Lower leg skin (tissue), 4 donors: ENCODE data around the gene GRIK4. TPM values are rescaled to one million over a fixed set of nuclear protein-coding genes. Genes with fewer than 3 reads are reported as not detected.
A peak's percentile ranks its signal among the peaks of the same experiment; 100 is the strongest.

Experiments
- DNase-seq, 2 donors: peaks; one replicate each; pipeline ENCODE4 v3.0.0-alpha.2; 2019; ENCODE audit warnings: low spot score in 2 of 2
- H3K4me3 ChIP-seq: fragments of 200-600 bp; sonication (generic); 2 replicates; pipeline ENCODE4 v1.5.1; 2017; ENCODE audit warnings: mild to moderate bottlenecking, low read depth; ENCODE audit not compliant: poor library complexity, severe bottlenecking
- CTCF ChIP-seq, 3 donors: fragments of 450-650 bp; IDR thresholded peaks; one replicate each; pipeline ENCODE4 v1.5.1; 2016; ENCODE audit warnings: antibody characterized with exemption in 3 of 3, mild to moderate bottlenecking in 3 of 3, moderate library complexity in 2 of 3
- POLR2A ChIP-seq, 2 donors: fragments of 450-650 bp; IDR thresholded peaks; one replicate each; pipeline ENCODE4 v1.6.1; 2016 to 2017; ENCODE audit warnings: antibody characterized with exemption in 2 of 2, mild to moderate bottlenecking in 1 of 2, moderate library complexity in 1 of 2
- WGBS, 2 donors: methylation state at CpG; one replicate each; pipeline ENCODE4 v1.1.5; 2018; 5-methylcytosine and 5-hydroxymethylcytosine counted together
- intact Hi-C: fragments of 100-400 bp; cut with DNase I; formaldehyde crosslinking; loops from one replicate; pipeline ENCODE4 v1.15.0; 2023; ENCODE audit warnings: low total_unique reads
- total RNA-seq, 4 donors: library from RNA; depleted of rRNA; stranded (reverse); fragments of >200 nt; gene quantifications; one replicate each; pipeline ENCODE4 v1.1.0, GENCODE V29; 2016

Gene GRIK4
- total RNA-seq, 4 donors from 2014 or later: 0.06 to 0.67 TPM; not detected in 2

GRCh38 chr11:120710354-120711131 lies 199.0 kb downstream of the GRIK4 start:
- WGBS, 2 donors: 45 to 61% methylated on average over 10 to 13 of the region's 13 CpGs
- TF ChIP-seq POLR2A (IDR thresholded peaks at IDR 0.05) (no peak), CTCF (IDR thresholded peaks at IDR 0.05) (no peak)
- peak in 1 of 2 donors; percentile 35 for DNase-seq
- no peak overlapping the region for H3K4me3 ChIP-seq
- intact Hi-C loops: no loop called here

- TF ChIP-seq CTCF (IDR thresholded peaks at IDR 0.05): no peak
- TF ChIP-seq POLR2A (IDR thresholded peaks at IDR 0.05): no peak
- H3K4me3 ChIP-seq: no peak overlapping the region
- WGBS, 2 donors: 96 to 98% methylated on average over 6 of the region's 6 CpGs
- DNase-seq: no peak
- intact Hi-C loops: no loop called here
Measured at GRCh38 chr11:120712014-120712413, 200.5 kb downstream of the GRIK4 start.

- WGBS, 2 donors: 94 to 95% methylated on average over 4 of the region's 4 CpGs
- H3K4me3 ChIP-seq: no peak overlapping the region
- DNase-seq: no peak
- TF ChIP-seq CTCF (IDR thresholded peaks at IDR 0.05): no peak
- TF ChIP-seq POLR2A (IDR thresholded peaks at IDR 0.05): no peak
- intact Hi-C loops: no loop called here
Measured at GRCh38 chr11:120712881-120713280, 201.3 kb downstream of the GRIK4 start.

GRCh38 chr11:120713296-120713695 lies 201.7 kb downstream of the GRIK4 start:
- no peak overlapping the region for H3K4me3 ChIP-seq
- WGBS, 2 donors: 67 to 74% methylated on average over 5 of the region's 5 CpGs
- DNase-seq: no peak
- intact Hi-C loops: no loop called here
- no peak for TF ChIP-seq CTCF (IDR thresholded peaks at IDR 0.05)
- TF ChIP-seq POLR2A (IDR thresholded peaks at IDR 0.05): no peak

- H3K4me3 ChIP-seq: no peak overlapping the region
- no peak for DNase-seq
- intact Hi-C loops: no loop called here
- WGBS, 2 donors: 84 to 87% methylated on average over 3 of the region's 3 CpGs
- no peak for TF ChIP-seq CTCF (IDR thresholded peaks at IDR 0.05)
- no peak for TF ChIP-seq POLR2A (IDR thresholded peaks at IDR 0.05)
Measured at GRCh38 chr11:120714438-120714837, 202.9 kb downstream of the GRIK4 start.

GRCh38 chr11:120715239-120715638 lies 203.7 kb downstream of the GRIK4 start:
- H3K4me3 ChIP-seq: no peak overlapping the region
- intact Hi-C loops: no loop called here
- DNase-seq: no peak
- 39 to 45% methylated on average over 10 of the region's 10 CpGs for WGBS, 2 donors
- TF ChIP-seq POLR2A (IDR thresholded peaks at IDR 0.05) (no peak), CTCF (IDR thresholded peaks at IDR 0.05) (no peak)
